ENCODE results near the gene AGMO. TPM values are rescaled to one million over a fixed set of nuclear protein-coding genes. Genes with fewer than 3 reads are reported as not detected.

The AGMO gene
- total and polyA plus RNA-seq, 2 of the 8 experiments (the other 6 are each of a cell fraction or from before 2014, with no cell fraction given) = 0.22 to 0.45 TPM

DNA sequence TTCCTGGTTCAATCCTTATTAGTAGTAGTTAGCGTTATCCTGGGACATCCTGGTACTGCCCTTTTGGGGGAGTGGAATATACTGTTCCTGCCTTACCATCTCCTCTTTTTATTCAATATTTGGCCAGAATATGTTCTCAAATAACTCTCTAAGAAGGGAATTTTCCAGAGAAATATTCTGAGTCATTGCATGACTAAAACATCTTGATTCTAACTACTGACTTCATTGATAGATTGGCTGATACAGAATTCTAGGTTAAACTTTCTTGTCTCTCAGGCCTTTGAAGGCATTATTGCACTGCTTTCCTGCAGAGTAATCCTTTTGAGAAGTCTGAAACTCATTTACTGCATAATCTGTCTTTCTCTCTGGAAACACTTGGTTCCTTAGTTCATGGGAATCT is 383.8 kb downstream of the AGMO start (continued):
- TF ChIP-seq, protein P1, sequence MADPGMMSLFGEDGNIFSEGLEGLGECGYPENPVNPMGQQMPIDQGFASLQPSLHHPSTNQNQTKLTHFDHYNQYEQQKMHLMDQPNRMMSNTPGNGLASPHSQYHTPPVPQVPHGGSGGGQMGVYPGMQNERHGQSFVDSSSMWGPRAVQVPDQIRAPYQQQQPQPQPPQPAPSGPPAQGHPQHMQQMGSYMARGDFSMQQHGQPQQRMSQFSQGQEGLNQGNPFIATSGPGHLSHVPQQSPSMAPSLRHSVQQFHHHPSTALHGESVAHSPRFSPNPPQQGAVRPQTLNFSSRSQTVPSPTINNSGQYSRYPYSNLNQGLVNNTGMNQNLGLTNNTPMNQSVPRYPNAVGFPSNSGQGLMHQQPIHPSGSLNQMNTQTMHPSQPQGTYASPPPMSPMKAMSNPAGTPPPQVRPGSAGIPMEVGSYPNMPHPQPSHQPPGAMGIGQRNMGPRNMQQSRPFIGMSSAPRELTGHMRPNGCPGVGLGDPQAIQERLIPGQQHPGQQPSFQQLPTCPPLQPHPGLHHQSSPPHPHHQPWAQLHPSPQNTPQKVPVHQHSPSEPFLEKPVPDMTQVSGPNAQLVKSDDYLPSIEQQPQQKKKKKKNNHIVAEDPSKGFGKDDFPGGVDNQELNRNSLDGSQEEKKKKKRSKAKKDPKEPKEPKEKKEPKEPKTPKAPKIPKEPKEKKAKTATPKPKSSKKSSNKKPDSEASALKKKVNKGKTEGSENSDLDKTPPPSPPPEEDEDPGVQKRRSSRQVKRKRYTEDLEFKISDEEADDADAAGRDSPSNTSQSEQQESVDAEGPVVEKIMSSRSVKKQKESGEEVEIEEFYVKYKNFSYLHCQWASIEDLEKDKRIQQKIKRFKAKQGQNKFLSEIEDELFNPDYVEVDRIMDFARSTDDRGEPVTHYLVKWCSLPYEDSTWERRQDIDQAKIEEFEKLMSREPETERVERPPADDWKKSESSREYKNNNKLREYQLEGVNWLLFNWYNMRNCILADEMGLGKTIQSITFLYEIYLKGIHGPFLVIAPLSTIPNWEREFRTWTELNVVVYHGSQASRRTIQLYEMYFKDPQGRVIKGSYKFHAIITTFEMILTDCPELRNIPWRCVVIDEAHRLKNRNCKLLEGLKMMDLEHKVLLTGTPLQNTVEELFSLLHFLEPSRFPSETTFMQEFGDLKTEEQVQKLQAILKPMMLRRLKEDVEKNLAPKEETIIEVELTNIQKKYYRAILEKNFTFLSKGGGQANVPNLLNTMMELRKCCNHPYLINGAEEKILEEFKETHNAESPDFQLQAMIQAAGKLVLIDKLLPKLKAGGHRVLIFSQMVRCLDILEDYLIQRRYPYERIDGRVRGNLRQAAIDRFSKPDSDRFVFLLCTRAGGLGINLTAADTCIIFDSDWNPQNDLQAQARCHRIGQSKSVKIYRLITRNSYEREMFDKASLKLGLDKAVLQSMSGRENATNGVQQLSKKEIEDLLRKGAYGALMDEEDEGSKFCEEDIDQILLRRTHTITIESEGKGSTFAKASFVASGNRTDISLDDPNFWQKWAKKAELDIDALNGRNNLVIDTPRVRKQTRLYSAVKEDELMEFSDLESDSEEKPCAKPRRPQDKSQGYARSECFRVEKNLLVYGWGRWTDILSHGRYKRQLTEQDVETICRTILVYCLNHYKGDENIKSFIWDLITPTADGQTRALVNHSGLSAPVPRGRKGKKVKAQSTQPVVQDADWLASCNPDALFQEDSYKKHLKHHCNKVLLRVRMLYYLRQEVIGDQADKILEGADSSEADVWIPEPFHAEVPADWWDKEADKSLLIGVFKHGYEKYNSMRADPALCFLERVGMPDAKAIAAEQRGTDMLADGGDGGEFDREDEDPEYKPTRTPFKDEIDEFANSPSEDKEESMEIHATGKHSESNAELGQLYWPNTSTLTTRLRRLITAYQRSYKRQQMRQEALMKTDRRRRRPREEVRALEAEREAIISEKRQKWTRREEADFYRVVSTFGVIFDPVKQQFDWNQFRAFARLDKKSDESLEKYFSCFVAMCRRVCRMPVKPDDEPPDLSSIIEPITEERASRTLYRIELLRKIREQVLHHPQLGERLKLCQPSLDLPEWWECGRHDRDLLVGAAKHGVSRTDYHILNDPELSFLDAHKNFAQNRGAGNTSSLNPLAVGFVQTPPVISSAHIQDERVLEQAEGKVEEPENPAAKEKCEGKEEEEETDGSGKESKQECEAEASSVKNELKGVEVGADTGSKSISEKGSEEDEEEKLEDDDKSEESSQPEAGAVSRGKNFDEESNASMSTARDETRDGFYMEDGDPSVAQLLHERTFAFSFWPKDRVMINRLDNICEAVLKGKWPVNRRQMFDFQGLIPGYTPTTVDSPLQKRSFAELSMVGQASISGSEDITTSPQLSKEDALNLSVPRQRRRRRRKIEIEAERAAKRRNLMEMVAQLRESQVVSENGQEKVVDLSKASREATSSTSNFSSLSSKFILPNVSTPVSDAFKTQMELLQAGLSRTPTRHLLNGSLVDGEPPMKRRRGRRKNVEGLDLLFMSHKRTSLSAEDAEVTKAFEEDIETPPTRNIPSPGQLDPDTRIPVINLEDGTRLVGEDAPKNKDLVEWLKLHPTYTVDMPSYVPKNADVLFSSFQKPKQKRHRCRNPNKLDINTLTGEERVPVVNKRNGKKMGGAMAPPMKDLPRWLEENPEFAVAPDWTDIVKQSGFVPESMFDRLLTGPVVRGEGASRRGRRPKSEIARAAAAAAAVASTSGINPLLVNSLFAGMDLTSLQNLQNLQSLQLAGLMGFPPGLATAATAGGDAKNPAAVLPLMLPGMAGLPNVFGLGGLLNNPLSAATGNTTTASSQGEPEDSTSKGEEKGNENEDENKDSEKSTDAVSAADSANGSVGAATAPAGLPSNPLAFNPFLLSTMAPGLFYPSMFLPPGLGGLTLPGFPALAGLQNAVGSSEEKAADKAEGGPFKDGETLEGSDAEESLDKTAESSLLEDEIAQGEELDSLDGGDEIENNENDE (IDR thresholded peaks at IDR 0.05; ENCODE audit: insufficient replicate concordance, low read length) = no peak
- TF ChIP-seq SUZ12 (IDR thresholded peaks at IDR 0.05; ENCODE audit: low read length) (no peak), HDAC6 (IDR thresholded peaks at IDR 0.05; ENCODE audit: low read depth, low read length) (no peak), BRCA1 (IDR thresholded peaks at IDR 0.05; ENCODE audit: low read depth, low read length) (no peak)
